ENCODE data around the gene POC5.

- TF ChIP-seq EP300 (IDR thresholded peaks at IDR 0.05) (no peak), CTCF (IDR thresholded peaks at IDR 0.05) (no peak), POLR2A (IDR thresholded peaks at IDR 0.05) (no peak)
Measured at GRCh38 chr5:75685141-75685540, 32.1 kb downstream of the POC5 start.
